Activated CD4-positive, alpha-beta memory T cell treated with anti-CD3 and anti-CD28 coated beads for 36 hours (primary cell): ENCODE measurements around the gene UQCRC1. TPM values are rescaled to one million over a fixed set of nuclear protein-coding genes. Genes with fewer than 3 reads are reported as not detected.

Source experiments
- microRNA-seq: library from miRNA; unstranded; fragments of <30 nt; microRNA quantifications from one replicate; pipeline ENCODE4 v1.2.0, GENCODE V29; 2022; ENCODE audit warnings: borderline number of aligned reads, borderline microRNAs expressed, borderline replicate concordance
- total RNA-seq, 2 experiments: library from RNA; stranded (reverse); gene quantifications; one replicate each; pipeline ENCODE4 v1.2.3, GENCODE V29; 2021

Gene UQCRC1
- total RNA-seq, 2 experiments from 2014 or later: 251 to 259 TPM

Small RNA genes lying within 50 kb of the gene (microRNA-seq; reads per million reads assigned to microRNA genes)
- gene MIR4793 (not detected), gene MIR6823 (not detected), gene MIR711 (not detected)

Other genes with a start within 250 kb of the UQCRC1 start
- gene FBXW12, start 237.4 kb downstream of the UQCRC1 start, total RNA-seq: not detected
- gene PLXNB1, start 179.6 kb downstream of the UQCRC1 start, total RNA-seq: 1 to 10 TPM; 3.2 to 3.8 TPM
- gene CCDC51, start 169.5 kb downstream of the UQCRC1 start, total RNA-seq: 10 to 100 TPM; 24.3 to 24.4 TPM
- gene TMA7, start 169.4 kb downstream of the UQCRC1 start, total RNA-seq: 100 to 1,000 TPM; 318 to 323 TPM
- 10 to 100 TPM; 13.8 to 14.5 TPM for gene ATRIP, start 162.9 kb downstream of the UQCRC1 start, total RNA-seq
- 10 to 100 TPM; 88.9 to 93.1 TPM for gene SHISA5, start 105.5 kb downstream of the UQCRC1 start, total RNA-seq
- gene PFKFB4, start 52.8 kb downstream of the UQCRC1 start, total RNA-seq: 10 to 100 TPM; 19.4 to 22.4 TPM
- gene UCN2, start 45.9 kb downstream of the UQCRC1 start, total RNA-seq: not detected
- gene COL7A1, start 14.3 kb downstream of the UQCRC1 start, total RNA-seq: 1 to 10 TPM; 1.1 TPM
- gene TMEM89, start 12.1 kb upstream of the UQCRC1 start, total RNA-seq: under 1 TPM in 1 of 2 experiments, not detected in 1; 0.75 TPM
- gene SLC26A6, start 25.8 kb upstream of the UQCRC1 start, total RNA-seq: 10 to 100 TPM; 47.7 to 52.4 TPM
- gene CELSR3, start 53.2 kb upstream of the UQCRC1 start, total RNA-seq: 1 to 10 TPM; 6.9 to 7.5 TPM
- 10 to 100 TPM; 36.5 to 38.5 TPM for gene NCKIPSD, start 76.3 kb upstream of the UQCRC1 start, total RNA-seq
- 10 to 100 TPM; 41.6 to 43.4 TPM for gene IP6K2, start 107.6 kb upstream of the UQCRC1 start, total RNA-seq
- gene PRKAR2A, start 238.2 kb upstream of the UQCRC1 start, total RNA-seq: 10 to 100 TPM; 30.4 to 32.7 TPM